Activated CD4-positive, alpha-beta T cell treated with anti-CD3 and anti-CD28 coated beads, Interleukin-2, amount 10 ng/mL, durations not matched to agents 24 days and 14 days (primary cell): Measurements from ENCODE around the gene RUVBL1. TPM values are rescaled to one million over a fixed set of nuclear protein-coding genes. Genes with fewer than 3 reads are reported as not detected.
"Not testable (repeated sequence)": the region's sequence is repeated elsewhere in the genome, so short reads cannot be mapped to it uniquely, and the experiment has no call there.

Experiments used
- DNase-seq: peaks from one replicate; pipeline ENCODE4 v3.0.0; 2022
- H3K27ac Mint-ChIP-seq: one replicate; pipeline ENCODE4 v1.8.0; 2022; ENCODE audit warnings: mild to moderate bottlenecking, mixed read lengths
- H3K27me3 Mint-ChIP-seq: one replicate; pipeline ENCODE4 v1.8.0; 2022; ENCODE audit warnings: mixed read lengths
- H3K36me3 Mint-ChIP-seq: one replicate; pipeline ENCODE4 v1.8.0; 2022; ENCODE audit warnings: low read depth, mild to moderate bottlenecking, mixed read lengths
- H3K4me1 Mint-ChIP-seq: one replicate; pipeline ENCODE4 v1.8.0; 2021; ENCODE audit warnings: mixed read lengths
- H3K4me3 Mint-ChIP-seq: one replicate; pipeline ENCODE4 v1.8.0; 2022; ENCODE audit warnings: mild to moderate bottlenecking, moderate library complexity, mixed read lengths
- H3K9me3 Mint-ChIP-seq: one replicate; pipeline ENCODE4 v1.8.0; 2021; ENCODE audit warnings: mixed read lengths
- intact Hi-C: fragments of 100-400 bp; cut with micrococcal nuclease; formaldehyde crosslinking; loops from one replicate; pipeline ENCODE4 v1.15.1; 2023
- total RNA-seq: library from RNA; stranded (reverse); gene quantifications from 2 replicates; pipeline ENCODE4 v1.2.3, GENCODE V29; 2022

RUVBL1 gene
- total RNA-seq: 149 and 150 TPM in 2 replicates

DNA sequence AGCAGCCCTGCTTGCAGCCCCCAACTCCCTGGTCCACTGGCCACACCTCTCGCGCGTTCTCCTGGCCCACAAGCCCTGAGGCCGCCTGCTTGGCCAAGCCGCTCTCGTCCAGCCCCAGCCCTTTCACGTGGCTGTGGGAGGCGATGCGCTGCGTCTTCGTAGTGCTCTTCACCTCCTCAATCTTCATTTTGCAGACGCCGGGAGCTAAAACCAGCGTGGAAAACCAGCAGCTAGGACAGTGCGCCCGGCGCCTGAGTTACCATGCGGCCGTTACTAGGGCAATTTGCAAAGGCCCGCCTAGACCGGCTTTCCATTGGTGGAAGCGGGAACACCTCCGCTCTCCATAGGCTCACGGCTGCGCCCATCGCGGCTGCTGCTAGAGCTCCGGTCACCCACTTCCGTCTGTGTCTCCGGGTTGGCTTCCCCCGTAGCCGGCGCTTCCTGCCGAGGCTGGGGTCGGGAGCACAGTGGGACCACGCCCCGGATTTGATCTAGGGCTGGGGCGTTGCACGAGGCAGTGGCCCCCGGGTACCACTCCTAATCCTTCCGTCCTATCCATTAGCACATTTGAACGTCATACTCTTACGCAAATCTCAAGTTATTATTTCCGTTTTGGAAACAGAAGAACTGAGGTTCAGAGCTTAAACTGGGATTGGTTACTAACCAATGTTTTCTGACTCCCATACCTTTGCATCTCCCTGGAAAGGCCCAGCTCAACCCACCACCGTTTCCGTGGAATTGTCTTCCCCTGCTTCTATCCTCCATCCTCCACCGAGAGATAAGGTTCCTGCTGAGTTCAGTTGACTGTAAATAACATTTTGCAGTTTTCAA is at the start of gene RUVBL1:
TSS of gene RUVBL1 (minus strand) at position 275 of the 831 bp plus-strand sequence. CDS start at position 187, 88 bp downstream.
- Mint-ChIP-seq H3K36me3 (peaks cover 18% of the 10 kb centered on the region), H3K27me3 (peaks cover under 1% of the 10 kb centered on the region), H3K9me3 (peaks cover 8% of the 10 kb centered on the region), H3K27ac (peak within 1 kb of the TSS; percentile 97), H3K4me3 (peak within 1 kb of the TSS; percentile 99), H3K4me1 (peaks cover 21% of the 10 kb centered on the region)
- peak; percentile 99 for DNase-seq
- intact Hi-C loops: loop anchor here (1.0 to 5.0 kb wide), 5 partner anchors 11 to 531 kb away; partner anchors contain the start of genes EEFSEC, SEC61A1 and TPRA1

DNA sequence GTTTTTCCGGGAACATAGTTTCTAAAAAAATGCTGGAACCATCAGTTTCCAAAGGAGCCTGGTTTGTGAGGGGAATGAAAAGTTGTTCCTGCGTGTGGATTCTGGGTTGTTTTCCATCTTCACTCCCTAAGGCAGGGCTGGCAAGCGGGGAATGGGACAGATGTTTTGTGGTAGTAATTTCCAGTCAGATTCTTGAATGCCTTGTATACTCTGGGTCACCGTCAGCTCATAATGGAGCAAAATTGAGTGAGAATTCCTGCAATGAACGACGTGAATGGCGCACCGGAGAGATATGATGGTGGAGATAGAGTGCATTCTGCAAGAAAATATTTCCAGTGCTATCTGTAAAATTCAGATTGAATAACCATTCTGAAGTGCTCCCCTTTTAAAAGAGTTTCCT is 49.6 kb upstream of the RUVBL1 start:
- Mint-ChIP-seq H3K36me3 (no peaks in the 10 kb centered on the region), H3K4me1 (peaks cover 5% of the 10 kb centered on the region), H3K27ac (no peak overlapping the region), H3K4me3 (no peak overlapping the region), H3K9me3 (no peaks in the 10 kb centered on the region), H3K27me3 (no peaks in the 10 kb centered on the region)
- intact Hi-C loops: no loop called here
- no peak for DNase-seq

DNA sequence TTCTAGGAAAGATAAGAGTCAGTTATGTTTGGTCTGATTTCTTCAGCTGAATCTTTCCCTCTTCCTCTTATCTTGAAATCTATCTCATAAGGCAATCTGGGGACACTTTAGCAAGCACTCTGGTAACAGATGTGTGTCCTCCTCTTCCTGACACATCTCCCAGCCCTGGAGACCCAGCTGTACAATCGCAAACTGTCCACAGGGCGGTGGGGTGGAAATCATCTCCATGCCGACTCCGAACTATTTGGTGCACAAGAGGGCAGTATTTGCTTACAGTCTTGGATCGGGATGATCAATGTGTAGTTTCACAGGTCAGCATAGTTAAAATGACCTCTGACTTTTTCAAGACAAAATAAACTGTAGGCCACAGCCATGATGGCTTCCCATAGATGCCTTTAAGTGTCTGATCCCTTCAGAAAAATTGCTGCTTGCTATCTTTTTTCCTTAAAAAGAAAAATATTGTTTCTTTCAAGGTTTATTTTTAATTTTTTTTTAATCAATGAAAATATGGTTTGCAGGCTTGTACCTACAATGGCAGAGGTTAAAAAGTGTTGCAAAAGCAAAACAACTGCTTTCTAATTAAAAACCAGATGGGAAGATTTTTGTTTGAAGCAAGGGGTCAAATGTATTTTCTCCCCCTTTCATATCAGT is 47.4 kb upstream of the RUVBL1 start:
- Mint-ChIP-seq H3K4me3 (no peak overlapping the region), H3K27me3 (no peaks in the 10 kb centered on the region), H3K36me3 (no peaks in the 10 kb centered on the region), H3K27ac (no peak overlapping the region), H3K4me1 (peaks cover 5% of the 10 kb centered on the region), H3K9me3 (no peaks in the 10 kb centered on the region)
- no peak for DNase-seq
- intact Hi-C loops: no loop called here

DNA sequence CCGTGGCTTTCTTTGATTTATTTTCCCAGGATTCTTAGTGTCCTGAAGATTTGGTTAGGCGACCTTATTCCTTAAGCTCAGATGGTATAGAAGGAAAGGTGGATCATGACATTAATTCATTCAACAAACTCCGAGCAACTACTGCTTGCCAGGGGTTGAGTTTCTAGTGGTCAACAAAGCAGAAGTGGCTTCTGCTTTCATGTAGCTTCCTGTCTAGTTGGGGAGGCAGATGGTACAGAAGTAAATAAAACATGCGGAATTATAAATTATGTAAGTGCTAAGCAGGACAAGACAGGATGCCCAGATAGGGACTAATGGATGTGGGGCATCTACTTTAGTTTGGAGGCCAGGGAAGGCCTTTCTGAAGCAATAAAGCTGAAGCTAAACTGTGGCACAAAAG is 45.2 kb upstream of the RUVBL1 start:
- H3K36me3 Mint-ChIP-seq: no peaks in the 10 kb centered on the region
- H3K4me1 Mint-ChIP-seq: peaks cover 1% of the 10 kb centered on the region
- H3K4me3 Mint-ChIP-seq: no peak overlapping the region
- H3K27ac Mint-ChIP-seq: no peak overlapping the region
- no peaks in the 10 kb centered on the region for H3K27me3 Mint-ChIP-seq
- no peaks in the 10 kb centered on the region for H3K9me3 Mint-ChIP-seq
- intact Hi-C loops: no loop called here
- DNase-seq: no peak

DNA sequence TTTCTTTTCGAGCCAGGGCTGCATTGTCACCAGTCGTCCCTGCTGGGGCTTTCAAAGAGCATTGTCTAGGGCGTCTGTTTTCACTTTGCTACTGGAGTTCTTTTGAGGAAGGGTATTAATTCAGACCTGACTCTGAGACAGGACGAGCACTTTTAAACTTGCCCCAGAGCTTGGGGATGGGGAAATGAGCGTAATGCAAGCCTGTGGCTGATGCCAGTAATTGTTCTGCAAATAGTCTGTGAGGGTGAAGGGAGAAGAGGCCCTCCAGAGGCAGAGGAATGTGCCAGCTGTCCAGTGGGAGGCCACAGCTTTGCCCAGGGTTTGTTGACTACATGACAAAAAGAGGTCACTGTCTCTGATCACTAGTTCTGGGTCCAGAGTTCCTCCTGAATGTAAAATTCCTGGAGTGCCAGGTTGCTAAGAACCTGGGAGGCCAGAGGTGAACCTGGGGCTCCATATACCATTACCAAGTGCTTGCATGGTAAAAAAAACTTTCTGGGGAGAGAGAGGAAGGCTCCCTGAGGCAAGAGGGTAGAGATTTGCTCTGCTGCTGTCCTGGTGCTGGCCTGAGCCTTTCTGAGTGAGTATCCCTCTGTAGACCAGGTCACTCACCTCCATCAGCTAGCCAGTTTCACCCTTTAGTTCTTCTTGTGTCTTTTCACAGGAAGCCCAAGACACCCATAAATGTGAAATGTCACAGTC is 44.5 kb upstream of the RUVBL1 start:
- DNase-seq: no peak
- Mint-ChIP-seq H3K4me1 (peaks cover 1% of the 10 kb centered on the region), H3K27ac (no peak overlapping the region), H3K9me3 (no peaks in the 10 kb centered on the region), H3K27me3 (no peaks in the 10 kb centered on the region), H3K4me3 (no peak overlapping the region), H3K36me3 (no peaks in the 10 kb centered on the region)
- intact Hi-C loops: no loop called here

DNA sequence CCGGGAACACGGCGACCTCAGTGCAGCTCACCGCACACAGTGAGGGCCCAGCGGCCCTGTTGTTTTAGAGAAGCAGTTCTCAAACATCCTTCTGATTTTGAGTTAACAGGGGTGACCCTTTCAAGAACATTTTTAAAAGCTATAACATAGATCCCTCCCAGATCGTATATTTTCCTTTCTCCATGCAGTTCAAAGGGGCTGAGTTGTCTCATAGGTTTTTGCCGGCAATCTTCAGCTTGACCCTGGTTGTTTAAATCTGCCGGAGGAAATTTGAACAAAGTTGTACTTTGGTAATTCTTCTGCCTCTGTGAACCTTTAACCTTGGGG is 44.0 kb upstream of the RUVBL1 start:
- Mint-ChIP-seq H3K4me3 (no peak overlapping the region), H3K36me3 (no peaks in the 10 kb centered on the region), H3K27ac (no peak overlapping the region), H3K9me3 (no peaks in the 10 kb centered on the region), H3K4me1 (peaks cover 1% of the 10 kb centered on the region), H3K27me3 (no peaks in the 10 kb centered on the region)
- intact Hi-C loops: no loop called here
- no peak for DNase-seq

DNA sequence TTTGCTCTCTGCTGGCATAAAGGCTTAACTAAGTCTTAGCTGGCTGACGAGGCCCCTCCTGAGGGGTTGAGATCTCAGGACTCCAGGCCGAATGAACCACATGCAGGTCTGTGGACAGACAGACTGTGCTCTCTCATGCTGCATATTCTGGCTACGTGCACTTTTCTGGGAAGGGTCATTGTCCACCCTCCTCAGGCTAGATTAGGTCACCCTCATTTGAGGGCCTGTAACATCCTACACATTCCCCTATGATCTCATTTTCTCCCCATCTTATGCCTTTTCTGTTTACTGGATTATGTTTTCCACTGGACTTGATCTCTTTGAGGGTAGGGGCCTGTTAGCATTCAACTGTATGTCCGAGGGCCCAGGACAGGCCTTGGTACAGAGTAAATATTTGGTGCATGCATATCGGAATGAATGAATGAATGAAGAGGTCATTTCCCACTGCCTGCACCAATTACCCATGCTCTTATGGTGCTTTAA is 43.4 kb upstream of the RUVBL1 start:
- H3K27me3 Mint-ChIP-seq: no peaks in the 10 kb centered on the region
- no peak for DNase-seq
- intact Hi-C loops: no loop called here
- H3K4me3 Mint-ChIP-seq: no peak overlapping the region
- no peaks in the 10 kb centered on the region for H3K36me3 Mint-ChIP-seq
- peaks cover 1% of the 10 kb centered on the region for H3K4me1 Mint-ChIP-seq
- H3K9me3 Mint-ChIP-seq: no peaks in the 10 kb centered on the region
- H3K27ac Mint-ChIP-seq: no peak overlapping the region

DNA sequence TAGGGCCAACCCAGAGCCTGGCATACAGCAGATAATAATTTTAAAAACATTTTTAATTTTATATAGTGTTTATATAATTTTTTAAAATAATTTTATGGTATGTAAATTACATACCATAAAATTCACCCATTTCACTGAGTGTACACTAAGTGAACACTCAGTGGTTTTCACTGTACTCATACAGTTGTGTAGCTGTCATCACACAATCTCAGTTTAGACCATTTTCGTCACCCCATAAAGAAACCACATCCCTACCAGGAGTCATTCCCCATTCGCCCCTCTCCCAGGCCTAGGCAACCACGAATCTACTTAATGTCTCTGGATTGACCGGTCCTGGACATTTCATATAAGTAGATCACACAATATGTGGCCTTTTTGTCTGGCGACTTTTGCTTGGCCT is 39.8 kb upstream of the RUVBL1 start:
- Mint-ChIP-seq H3K27me3 (no peaks in the 10 kb centered on the region), H3K36me3 (peaks cover 7% of the 10 kb centered on the region), H3K4me1 (no peaks in the 10 kb centered on the region), H3K4me3 (no peak overlapping the region), H3K9me3 (no peaks in the 10 kb centered on the region), H3K27ac (no peak overlapping the region)
- intact Hi-C loops: no loop called here
- DNase-seq: no peak

DNA sequence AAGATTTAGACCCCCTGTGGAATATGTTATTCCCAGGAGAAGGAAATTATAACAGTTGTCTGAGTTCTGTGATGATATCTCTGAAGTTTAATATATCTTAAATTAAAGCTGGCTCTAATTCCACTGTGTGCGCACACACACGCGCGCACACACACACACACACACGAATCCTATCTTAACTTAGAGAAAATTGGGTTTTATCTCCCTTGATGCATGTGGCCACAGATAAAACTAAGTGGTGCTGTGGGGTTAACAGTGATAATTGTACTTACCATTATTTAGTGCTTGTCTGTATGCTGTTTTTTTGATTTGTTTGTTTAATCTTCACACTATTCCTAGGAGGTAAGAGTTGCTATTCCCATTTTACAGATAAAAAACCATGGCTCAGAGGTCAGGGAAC is 37.0 kb upstream of the RUVBL1 start:
- H3K9me3 Mint-ChIP-seq: no peaks in the 10 kb centered on the region
- no peaks in the 10 kb centered on the region for H3K27me3 Mint-ChIP-seq
- DNase-seq: no peak
- no peak overlapping the region for H3K27ac Mint-ChIP-seq
- peaks cover 32% of the 10 kb centered on the region for H3K36me3 Mint-ChIP-seq
- peaks cover 2% of the 10 kb centered on the region for H3K4me1 Mint-ChIP-seq
- H3K4me3 Mint-ChIP-seq: no peak overlapping the region
- intact Hi-C loops: no loop called here

DNA sequence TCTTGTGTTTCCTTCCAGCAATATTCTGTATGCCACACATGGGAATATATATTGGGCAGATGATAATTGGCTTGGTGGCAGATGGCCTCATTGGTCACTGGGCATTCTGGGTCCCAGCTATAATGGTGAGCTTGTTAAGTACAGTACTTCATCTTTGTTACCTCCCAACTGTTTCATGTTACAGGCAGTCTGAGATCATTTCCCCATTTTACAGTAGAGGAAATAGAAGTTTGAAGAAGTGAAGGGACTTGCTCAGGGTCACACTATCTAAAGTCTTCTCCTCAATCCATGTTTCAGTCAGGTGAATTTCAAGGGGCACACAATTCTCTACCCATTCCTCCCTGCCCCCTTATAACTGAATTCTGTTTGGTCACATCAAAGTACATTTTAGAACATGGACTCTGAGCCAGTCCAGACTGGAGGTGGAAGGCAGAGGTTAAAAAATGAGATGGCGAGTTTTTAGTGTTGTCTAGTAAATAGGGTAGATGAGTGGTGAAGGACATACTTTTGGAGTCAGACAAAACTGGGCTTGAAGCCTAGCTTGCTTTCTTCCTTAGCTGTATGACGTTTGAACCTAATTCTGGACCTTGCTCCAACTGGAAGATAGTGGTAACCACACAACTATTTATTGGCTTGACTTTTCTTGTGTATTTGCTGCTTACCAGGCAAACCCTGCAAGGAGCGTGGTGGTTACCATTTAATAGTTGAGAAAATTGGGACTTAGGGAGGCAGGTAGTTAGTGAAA is 32.2 kb upstream of the RUVBL1 start:
- Mint-ChIP-seq H3K27me3 (no peaks in the 10 kb centered on the region), H3K4me3 (no peak overlapping the region), H3K27ac (no peak overlapping the region), H3K9me3 (peaks cover 4% of the 10 kb centered on the region), H3K4me1 (peaks cover 17% of the 10 kb centered on the region), H3K36me3 (peaks cover 35% of the 10 kb centered on the region)
- no peak for DNase-seq
- intact Hi-C loops: no loop called here

DNA sequence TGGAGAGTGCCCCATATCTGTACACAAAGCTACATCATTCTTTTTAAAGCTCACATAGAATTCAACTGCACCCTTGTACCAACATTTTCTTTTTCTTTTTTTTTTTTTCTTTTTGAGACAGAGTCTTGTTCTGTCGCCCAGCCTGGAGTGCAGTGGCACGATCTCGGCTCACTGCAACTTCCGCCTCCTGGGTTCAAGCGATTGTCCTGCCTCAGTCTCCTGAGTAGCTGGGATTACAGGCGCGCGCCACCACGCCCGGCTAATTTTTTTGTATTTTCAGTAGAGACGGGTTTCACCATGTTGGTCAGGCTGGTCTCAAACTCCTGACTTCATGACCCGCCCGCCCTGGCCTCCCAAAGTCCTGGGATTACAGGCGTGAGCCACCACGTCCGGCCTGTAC is 30.7 kb upstream of the RUVBL1 start:
- H3K36me3 Mint-ChIP-seq: peaks cover 32% of the 10 kb centered on the region
- intact Hi-C loops: not testable (repeated sequence)

DNA sequence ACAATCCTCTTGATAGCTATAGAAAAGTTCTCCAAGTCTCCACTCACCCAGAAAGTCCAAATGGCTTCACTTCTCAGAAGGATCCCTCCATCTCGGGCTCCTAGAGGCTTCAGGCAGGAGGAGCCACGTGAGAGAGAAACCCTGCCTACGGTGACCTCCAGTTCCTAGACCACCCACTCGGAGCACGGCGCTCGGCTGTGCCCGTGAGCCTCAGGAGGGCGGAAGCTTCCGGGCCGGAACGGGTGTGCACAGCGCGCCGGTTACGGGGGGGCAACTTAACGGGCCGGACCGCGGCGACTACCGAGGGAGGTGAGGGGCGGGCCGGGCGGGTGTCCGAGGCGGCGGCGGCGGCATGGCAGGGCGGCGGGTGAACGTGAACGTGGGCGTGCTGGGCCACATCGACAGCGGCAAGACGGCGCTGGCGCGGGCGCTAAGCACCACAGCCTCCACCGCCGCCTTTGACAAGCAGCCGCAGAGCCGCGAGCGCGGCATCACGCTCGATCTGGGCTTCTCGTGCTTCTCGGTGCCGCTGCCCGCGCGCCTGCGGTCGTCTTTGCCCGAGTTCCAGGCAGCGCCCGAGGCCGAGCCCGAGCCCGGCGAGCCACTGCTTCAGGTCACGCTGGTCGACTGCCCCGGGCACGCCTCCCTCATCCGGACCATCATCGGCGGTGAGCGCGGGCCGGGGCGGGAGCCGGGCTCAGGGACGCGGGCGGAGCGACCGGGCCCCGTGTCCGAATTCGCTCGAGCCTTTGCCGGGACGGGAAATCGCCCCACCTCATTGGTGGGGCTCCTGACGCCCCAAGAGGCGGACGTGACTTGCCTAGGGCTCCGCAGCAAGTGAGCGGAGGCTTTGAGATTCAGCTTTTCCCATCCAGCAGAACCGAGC is 29.8 kb upstream of the RUVBL1 start, which contains the start of gene EEFSEC:
TSS of gene EEFSEC (plus strand) at position 326 of the 886 bp plus-strand sequence. CDS start at position 353, 27 bp downstream.
- Mint-ChIP-seq H3K4me1 (peaks cover 17% of the 10 kb centered on the region), H3K27me3 (no peaks in the 10 kb centered on the region), H3K36me3 (peaks cover 28% of the 10 kb centered on the region), H3K27ac (peak within 1 kb of the TSS; percentile 95), H3K4me3 (peak within 1 kb of the TSS; percentile 89), H3K9me3 (peaks cover 4% of the 10 kb centered on the region)
- intact Hi-C loops: loop anchor here (1.0 to 2.0 kb wide), 3 partner anchors 30 to 481 kb away; partner anchors contain the start of genes ABTB1, RUVBL1 and SEC61A1
- DNase-seq: peak; percentile 96

More for the DNA sequence above, 30.7 kb upstream of the RUVBL1 start:
- DNase-seq, H3K27me3 Mint-ChIP-seq, H3K9me3 Mint-ChIP-seq: not testable (repeated sequence)
- Mint-ChIP-seq H3K27ac (peak overlapping the region; percentile 95), H3K4me1 (peaks cover 17% of the 10 kb centered on the region), H3K4me3 (peak overlapping the region; percentile 89)
